Loucy (cell line): Measurements from ENCODE around the gene ALG3.

Source experiments
- CTCF ChIP-seq: fragments of 200-600 bp; sonication (generic); conservative IDR thresholded peaks from 2 replicates; pipeline ENCODE4 v1.5.1; 2014; ENCODE audit warnings: mild to moderate bottlenecking, antibody characterized with exemption, low read length
- EZH2phosphoT487 ChIP-seq: fragments of 200-600 bp; IDR thresholded peaks from 2 replicates; pipeline ENCODE4 v1.6.1; 2018; ENCODE audit warnings: antibody characterized with exemption, mild to moderate bottlenecking, moderate library complexity, borderline replicate concordance

GRCh38 chr3:184296616-184297015 is 47.9 kb upstream of the ALG3 start:
- TF ChIP-seq CTCF (no peak), EZH2phosphoT487 (no peak)
